Uterus (tissue), 4 donors: ENCODE data around the gene LIPM. TPM values are rescaled to one million over a fixed set of nuclear protein-coding genes. Genes with fewer than 3 reads are reported as not detected.
"Not testable (repeated sequence)": the region's sequence is repeated elsewhere in the genome, so short reads cannot be mapped to it uniquely, and the experiment has no call there.

Experiments used
- DNase-seq, 2 donors: peaks; one replicate each; pipeline ENCODE4 v3.0.0-alpha.2; 2019 to 2020
- H3K27ac ChIP-seq, 2 donors: fragments of 200-600 bp; sonication (generic); 1 replicate in 1 of 2; 2 replicates in 1 of 2; pipeline ENCODE4 v1.5.1; 2016 to 2018
- H3K27me3 ChIP-seq, 2 donors: fragments of 200-600 bp; sonication (generic); one replicate each; pipeline ENCODE4 v1.5.1; 2018 to 2019; ENCODE audit warnings: control low read depth in 1 of 2
- H3K36me3 ChIP-seq, 2 donors: fragments of 200-600 bp; sonication (generic); one replicate each; pipeline ENCODE4 v1.5.1; 2019; ENCODE audit warnings: control low read depth in 1 of 2
- H3K4me1 ChIP-seq, 2 donors: fragments of 200-600 bp; sonication (generic); one replicate each; pipeline ENCODE4 v1.5.1; 2018 to 2019; ENCODE audit warnings: control low read depth in 1 of 2
- H3K4me3 ChIP-seq, 2 donors: fragments of 200-600 bp; sonication (generic); 1 replicate in 1 of 2; 2 replicates in 1 of 2; pipeline ENCODE4 v1.5.1; 2018 to 2019; ENCODE audit warnings: mild to moderate bottlenecking in 1 of 2
- H3K9me3 ChIP-seq, 2 donors: fragments of 200-600 bp; sonication (generic); one replicate each; pipeline ENCODE4 v1.5.1; 2019; ENCODE audit warnings: control low read depth in 1 of 2
- POLR2A ChIP-seq, 2 donors: fragments of 450-650 bp; IDR thresholded peaks; one replicate each; pipeline ENCODE4 v1.6.1; 2016; ENCODE audit warnings: antibody characterized with exemption in 2 of 2, mild to moderate bottlenecking in 1 of 2, moderate library complexity in 1 of 2
- intact Hi-C: fragments of 100-400 bp; cut with DNase I; formaldehyde crosslinking; loops from one replicate; pipeline ENCODE4 v1.15.1; 2023; ENCODE audit warnings: low total_unique reads
- total RNA-seq, 4 donors: library from RNA; depleted of rRNA in 3 of 4; stranded (reverse); fragments of >200 nt in 3 of 4; gene quantifications; one replicate each; pipeline versions ENCODE4 v1.1.0 to v1.2.4, GENCODE V29; 2014 to 2023
- TF ChIP-seq, protein P1 (sequence below), 4 experiments: fragments of 200-600 bp in 2 of 4; fragments of 450-650 bp in 2 of 4; sonication (generic) in 2 of 4; IDR thresholded peaks; one replicate each; pipeline ENCODE4 v1.5.1; 2016 to 2019; ENCODE audit warnings: antibody characterized with exemption in 4 of 4, mild to moderate bottlenecking in 2 of 4, moderate library complexity in 1 of 4
- donor health status: DM: yes; HTN: yes; CAD: no.

Gene LIPM
- total RNA-seq, 4 donors from 2014 or later: not detected

DNA sequence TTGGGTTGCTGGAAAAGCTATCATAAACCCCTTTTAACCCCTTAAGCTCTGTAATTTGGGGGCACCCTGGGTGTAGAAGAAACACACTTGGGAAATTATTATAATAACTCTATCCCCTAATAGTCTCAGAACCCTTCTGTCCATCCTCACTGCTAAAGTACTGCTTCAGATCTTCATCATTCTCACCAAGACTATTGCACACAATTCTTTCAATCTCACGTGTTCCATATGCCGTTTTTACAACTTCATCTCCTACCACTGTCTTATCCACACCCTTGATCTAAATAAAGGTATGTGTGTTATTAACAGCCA lies 33.3 kb downstream of the LIPM start:
- intact Hi-C loops: loop anchor here (5.0 to 10.0 kb wide), 2 partner anchors 96 to 369 kb away; partner anchors contain the start of gene CH25H
- Histone ChIP-seq H3K4me3 (no peak overlapping the region), H3K27me3 (no peaks in the 10 kb centered on the region), H3K27ac (no peak overlapping the region), H3K9me3 (no peaks in the 10 kb centered on the region), H3K4me1 (no peaks in the 10 kb centered on the region), H3K36me3 (no peaks in the 10 kb centered on the region)
- DNase-seq: no peak
- no peak for TF ChIP-seq POLR2A (IDR thresholded peaks at IDR 0.05)
- TF ChIP-seq, protein P1, sequence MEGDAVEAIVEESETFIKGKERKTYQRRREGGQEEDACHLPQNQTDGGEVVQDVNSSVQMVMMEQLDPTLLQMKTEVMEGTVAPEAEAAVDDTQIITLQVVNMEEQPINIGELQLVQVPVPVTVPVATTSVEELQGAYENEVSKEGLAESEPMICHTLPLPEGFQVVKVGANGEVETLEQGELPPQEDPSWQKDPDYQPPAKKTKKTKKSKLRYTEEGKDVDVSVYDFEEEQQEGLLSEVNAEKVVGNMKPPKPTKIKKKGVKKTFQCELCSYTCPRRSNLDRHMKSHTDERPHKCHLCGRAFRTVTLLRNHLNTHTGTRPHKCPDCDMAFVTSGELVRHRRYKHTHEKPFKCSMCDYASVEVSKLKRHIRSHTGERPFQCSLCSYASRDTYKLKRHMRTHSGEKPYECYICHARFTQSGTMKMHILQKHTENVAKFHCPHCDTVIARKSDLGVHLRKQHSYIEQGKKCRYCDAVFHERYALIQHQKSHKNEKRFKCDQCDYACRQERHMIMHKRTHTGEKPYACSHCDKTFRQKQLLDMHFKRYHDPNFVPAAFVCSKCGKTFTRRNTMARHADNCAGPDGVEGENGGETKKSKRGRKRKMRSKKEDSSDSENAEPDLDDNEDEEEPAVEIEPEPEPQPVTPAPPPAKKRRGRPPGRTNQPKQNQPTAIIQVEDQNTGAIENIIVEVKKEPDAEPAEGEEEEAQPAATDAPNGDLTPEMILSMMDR (IDR thresholded peaks at IDR 0.05): no peak

DNA sequence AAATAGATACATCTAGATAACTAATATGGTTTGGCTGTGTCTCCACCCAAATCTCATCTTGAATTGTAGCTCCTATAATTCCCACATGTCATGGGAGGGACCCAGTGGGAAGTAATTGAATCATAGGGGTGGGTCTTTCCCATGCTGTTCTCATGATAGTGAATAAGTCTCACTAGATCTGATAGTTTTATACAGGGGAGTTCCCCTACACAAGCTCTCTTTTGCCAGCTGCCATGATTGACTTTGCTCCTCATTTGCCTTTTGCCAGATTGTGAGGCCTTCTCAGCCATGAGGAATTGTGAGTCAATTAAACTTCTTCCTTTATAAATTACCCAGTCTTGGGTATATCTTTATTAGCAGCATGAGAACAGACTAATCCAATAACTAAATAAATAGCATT lies 35.1 kb downstream of the LIPM start:
- not testable (repeated sequence) for H3K4me1 ChIP-seq, DNase-seq, H3K27me3 ChIP-seq, H3K36me3 ChIP-seq, H3K9me3 ChIP-seq, H3K27ac ChIP-seq, H3K4me3 ChIP-seq
- intact Hi-C loops: loop anchor here (5.0 to 10.0 kb wide), 2 partner anchors 95 to 367 kb away; partner anchors contain the start of gene CH25H

DNA sequence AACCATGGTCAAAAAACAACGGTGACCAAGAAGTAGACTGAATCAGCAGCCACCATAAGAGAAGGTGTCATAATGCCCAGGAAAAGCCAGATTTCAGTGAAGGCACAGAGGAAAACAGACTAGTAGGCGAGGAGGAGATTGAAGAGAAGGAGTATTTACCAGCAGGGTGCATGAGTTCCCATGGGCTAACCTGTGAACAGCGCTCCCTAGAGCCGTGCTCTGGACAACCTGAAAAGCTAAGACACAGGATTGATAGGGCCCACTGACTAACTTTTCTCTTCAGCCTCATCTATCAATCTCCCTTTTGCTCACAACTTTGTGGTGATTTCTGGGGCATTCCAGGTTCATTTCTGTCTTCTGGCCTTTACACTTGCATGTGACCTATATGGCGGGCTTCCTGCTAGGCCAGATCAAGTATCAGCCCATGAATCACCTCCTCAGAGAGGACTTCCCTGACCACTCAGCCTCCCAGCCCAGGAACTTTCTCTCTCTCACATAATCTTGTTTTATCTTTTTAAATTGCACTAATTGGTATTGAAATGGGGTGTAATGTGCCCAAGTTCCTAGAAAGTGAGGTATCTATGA lies 36.3 kb downstream of the LIPM start:
- DNase-seq: no peak
- Histone ChIP-seq H3K9me3 (no peaks in the 10 kb centered on the region), H3K27ac (no peak overlapping the region), H3K4me1 (no peaks in the 10 kb centered on the region), H3K36me3 (no peaks in the 10 kb centered on the region), H3K27me3 (no peaks in the 10 kb centered on the region), H3K4me3 (no peak overlapping the region)
- no peak for TF ChIP-seq POLR2A (IDR thresholded peaks at IDR 0.05)
- TF ChIP-seq, protein P1 (IDR thresholded peaks at IDR 0.05): no peak
- intact Hi-C loops: loop anchor here (5.0 to 10.0 kb wide), 2 partner anchors 93 to 366 kb away; partner anchors contain the start of gene CH25H

DNA sequence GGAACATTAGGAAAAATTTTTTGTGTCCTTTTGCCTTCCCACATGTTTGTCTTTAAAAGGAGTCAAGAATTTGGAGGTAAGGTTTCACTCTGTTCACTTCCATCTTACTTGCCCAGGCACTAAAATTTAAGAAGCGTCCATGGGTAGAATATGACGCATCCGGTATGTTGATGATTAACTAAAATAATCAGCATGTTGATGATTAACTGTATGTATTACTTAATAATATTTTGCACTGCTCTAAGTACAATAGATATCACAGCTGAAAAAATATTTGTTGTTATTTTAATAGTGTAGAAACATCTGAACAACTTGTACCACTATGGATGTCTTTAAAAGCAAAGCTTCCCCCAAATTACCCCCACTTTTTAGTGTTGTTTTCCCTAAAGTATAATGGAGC lies 37.6 kb downstream of the LIPM start:
- H3K4me3 ChIP-seq: no peak overlapping the region
- no peak for DNase-seq
- TF ChIP-seq, protein P1 (IDR thresholded peaks at IDR 0.05): no peak
- TF ChIP-seq POLR2A (IDR thresholded peaks at IDR 0.05): no peak
- H3K9me3 ChIP-seq: no peaks in the 10 kb centered on the region
- H3K36me3 ChIP-seq: no peaks in the 10 kb centered on the region
- no peaks in the 10 kb centered on the region for H3K4me1 ChIP-seq
- H3K27me3 ChIP-seq: no peaks in the 10 kb centered on the region
- intact Hi-C loops: no loop called here
- no peak overlapping the region for H3K27ac ChIP-seq

DNA sequence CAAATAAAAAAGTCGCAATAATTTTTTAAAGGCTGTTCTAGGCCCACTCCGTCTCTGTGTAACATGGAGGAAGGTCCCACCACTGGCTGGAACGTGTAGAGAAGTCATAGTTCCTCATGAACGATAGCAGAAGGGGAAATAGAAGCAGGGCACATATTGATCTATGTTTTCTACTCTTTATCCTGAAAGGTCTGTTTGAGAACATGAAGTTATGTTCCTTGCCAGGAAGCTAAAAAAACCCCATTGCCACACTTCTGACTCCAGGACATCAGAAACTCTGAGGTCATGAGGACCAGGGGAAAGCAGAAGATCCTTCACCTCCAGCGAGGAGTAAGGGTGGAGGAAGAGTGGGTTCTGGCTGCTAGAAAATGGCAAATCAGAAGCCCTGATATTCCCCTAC lies 38.4 kb downstream of the LIPM start:
- H3K27me3 ChIP-seq: no peaks in the 10 kb centered on the region
- H3K36me3 ChIP-seq: no peaks in the 10 kb centered on the region
- no peak overlapping the region for H3K27ac ChIP-seq
- H3K4me1 ChIP-seq: no peaks in the 10 kb centered on the region
- H3K4me3 ChIP-seq: no peak overlapping the region
- no peak for DNase-seq
- H3K9me3 ChIP-seq: no peaks in the 10 kb centered on the region
- no peak for TF ChIP-seq POLR2A (IDR thresholded peaks at IDR 0.05)
- TF ChIP-seq, protein P1 (IDR thresholded peaks at IDR 0.05): no peak
- intact Hi-C loops: no loop called here
